ENCODE measurements around the gene KLF13. TPM values are rescaled to one million over a fixed set of nuclear protein-coding genes. Genes with fewer than 3 reads are reported as not detected.
A peak's percentile ranks its signal among the peaks of the same experiment; 100 is the strongest.

The KLF13 gene
- total and polyA plus RNA-seq, 10 of the 15 experiments (the other 5 are each of a cell fraction or from before 2014, with no cell fraction given), result 20.3 to 109 (median 51.4) TPM

GRCh38 chr15:31330836-31331235 lies 4.2 kb downstream of the KLF13 start:
- H3K9ac ChIP-seq (ENCODE audit: control insufficient read depth, insufficient read depth, low read length), result no peak overlapping the region; the same call in 1 of the 2 replicates
- ATAC-seq (no peak), FAIRE-seq (no peak), DNase-seq (ENCODE audit: low read depth, low spot score) (no peak)
- no peaks in the 10 kb centered on the region for H3K27me3 ChIP-seq (replicated peaks in 1 of 2; ENCODE audit: control insufficient read depth in 2 of 2, insufficient read depth in 2 of 2, low read length in 1 of 2)
- intact Hi-C loops (cut with micrococcal nuclease; ENCODE audit: unreplicated experiment), result no loop called here
- RAD21 ChIA-PET (ENCODE audit: unreplicated experiment), result interaction anchor here (1.0 to 2.8 kb wide), 6 partner anchors 12 to 158 kb away, joined by 3 to 18 read pairs (median 6); no protein-coding TSS in a partner anchor
- in situ Hi-C loops (cut with MboI), result loop anchor here (5.0 to 25.0 kb wide), 4 partner anchors 104 to 1281 kb away; partner anchors contain the start of genes ARHGAP11A and ARHGAP11B
- BruUV-seq (replicated peaks), result no TSS peak
- H3K4me3 ChIP-seq, result peak overlapping the region; percentile 91
- H3K79me2 ChIP-seq (ENCODE audit: control insufficient read depth, insufficient read depth, low read length), result peaks cover 90% of the 10 kb centered on the region
- H3K36me3 ChIP-seq (ENCODE audit: control insufficient read depth in 2 of 2, insufficient read depth in 2 of 2, low read length in 1 of 2), result peaks cover 2 to 5% of the 10 kb centered on the region in 2 experiments; a peak in 3 of 4 replicates
- peak overlapping the region; percentile 87 for H3K27ac ChIP-seq (ENCODE audit: control insufficient read depth, insufficient read depth)
- peaks cover 51% of the 10 kb centered on the region for H3K4me1 ChIP-seq (ENCODE audit: control insufficient read depth, insufficient read depth, low read length)
- WGBS (ENCODE audit: insufficient coverage, insufficient replicate concordance, low lambda C conversion rate, missing lambda C conversion rate), result 71% methylated on average over 4 of the region's 4 CpGs
- POLR2A ChIA-PET, result interaction anchor here (0.6 to 1.2 kb wide), 3 partner anchors 26 to 181 kb away, joined by 4 read pairs; no protein-coding TSS in a partner anchor
- SMC1A ChIA-PET (ENCODE audit: uncharacterized antibody, unreplicated experiment), result interaction anchor here (0.8 to 2.3 kb wide), 7 partner anchors 8 to 157 kb away, joined by 3 to 8 read pairs (median 4); no protein-coding TSS in a partner anchor
- CTCF ChIA-PET, result interaction anchor here (0.7 to 1.5 kb wide), 5 partner anchors 13 to 158 kb away, joined by 3 to 6 read pairs (median 3); no protein-coding TSS in a partner anchor
- H2AFZ ChIP-seq (ENCODE audit: control insufficient read depth, low read depth, low read length), result no peak overlapping the region
- no peak for TF ChIP-seq ESRRA (IDR thresholded peaks at IDR 0.05; ENCODE audit: low read length)
- no peak for TF ChIP-seq MTA3 (IDR thresholded peaks at IDR 0.05; ENCODE audit: borderline replicate concordance, low read length)
- 0 out of 2 replicates have a peak, but pooled peaks have one; percentile 8 for TF ChIP-seq WRNIP1 (IDR thresholded peaks at IDR 0.05; ENCODE audit: borderline replicate concordance, low read depth, low read length)
- no peak for TF ChIP-seq ZNF687 (IDR thresholded peaks at IDR 0.05)
- no peak for TF ChIP-seq HCFC1 (IDR thresholded peaks at IDR 0.05; ENCODE audit: low read length)
- no peak for TF ChIP-seq PKNOX1 (IDR thresholded peaks at IDR 0.05)
- TF ChIP-seq BHLHE40 (IDR thresholded peaks at IDR 0.05; ENCODE audit: borderline replicate concordance in 1 of 2, low read depth in 2 of 2, low read length in 1 of 2), result no peak
- H4K20me1 ChIP-seq (ENCODE audit: control insufficient read depth, insufficient read depth), result peaks cover 8% of the 10 kb centered on the region
- H3K9me3 ChIP-seq (replicated peaks; ENCODE audit: control insufficient read depth, insufficient read depth, low read length), result no peaks in the 10 kb centered on the region
- peak overlapping the region; percentile 85 for H3K4me2 ChIP-seq (ENCODE audit: control insufficient read depth, insufficient read depth)
